Loucy (cell line): ENCODE data around the gene PTPRN2.

Experiments used
- H2AFZ ChIP-seq: fragments of 200-600 bp; sonication (generic); 2 replicates; pipeline ENCODE4 v1.6.0; 2016; ENCODE audit warnings: antibody characterized with exemption, mild to moderate bottlenecking, low read length, moderate library complexity
- H3F3A ChIP-seq: fragments of 200-600 bp; 2 replicates; pipeline ENCODE4 v1.6.0; 2016; ENCODE audit warnings: antibody characterized with exemption, low read depth, mild to moderate bottlenecking
- H3K27me3 ChIP-seq: fragments of 200-600 bp; sonication (generic); 2 replicates; pipeline ENCODE4 v1.6.1; 2014; ENCODE audit warnings: low read length, mild to moderate bottlenecking; ENCODE audit not compliant: insufficient read depth, poor library complexity, severe bottlenecking
- H3K36me3 ChIP-seq: fragments of 200-600 bp; sonication (generic); 2 replicates; pipeline ENCODE4 v1.6.1; 2016; ENCODE audit warnings: low read length; ENCODE audit not compliant: insufficient read depth
- H3K4me1 ChIP-seq: fragments of 200-600 bp; sonication (generic); 2 replicates; pipeline ENCODE4 v1.5.1; 2014; ENCODE audit warnings: low read length, mild to moderate bottlenecking; ENCODE audit not compliant: insufficient read depth, poor library complexity, severe bottlenecking
- H3K4me2 ChIP-seq: fragments of 200-600 bp; sonication (generic); 2 replicates; pipeline ENCODE4 v1.6.0; 2014; ENCODE audit warnings: antibody characterized with exemption, low read length, low read depth, mild to moderate bottlenecking; ENCODE audit not compliant: poor library complexity, severe bottlenecking
- H3K4me3 ChIP-seq: fragments of 200-600 bp; sonication (generic); 2 replicates; pipeline ENCODE4 v1.5.1; 2014; ENCODE audit warnings: low read length, mild to moderate bottlenecking, mixed read lengths; ENCODE audit not compliant: poor library complexity, severe bottlenecking
- H3K79me2 ChIP-seq: fragments of 200-600 bp; sonication (generic); 2 replicates; pipeline ENCODE4 v1.6.1; 2014; ENCODE audit warnings: low read length; ENCODE audit not compliant: insufficient read depth
- H3K9ac ChIP-seq: fragments of 200-600 bp; sonication (generic); 2 replicates; pipeline ENCODE4 v1.6.0; 2014; ENCODE audit warnings: mild to moderate bottlenecking, low read depth, low read length, moderate library complexity; ENCODE audit not compliant: poor library complexity, severe bottlenecking
- H3K9me2 ChIP-seq: fragments of 200-600 bp; sonication (generic); replicated peaks from 2 replicates; pipeline ENCODE4 v1.6.1; 2016; ENCODE audit warnings: low read depth, low read length, mixed read lengths
- H3K9me3 ChIP-seq: fragments of 200-600 bp; sonication (generic); 2 replicates; pipeline ENCODE4 v1.6.1; 2014; ENCODE audit warnings: mild to moderate bottlenecking, antibody characterized with exemption, low read length, low read depth; ENCODE audit not compliant: insufficient read depth
- H4K20me1 ChIP-seq: fragments of 200-600 bp; sonication (generic); 2 replicates; pipeline ENCODE4 v1.6.0; 2014; ENCODE audit warnings: antibody characterized with exemption, low read length, mild to moderate bottlenecking; ENCODE audit not compliant: insufficient read depth, poor library complexity, severe bottlenecking
- EZH2phosphoT487 ChIP-seq: fragments of 200-600 bp; IDR thresholded peaks from 2 replicates; pipeline ENCODE4 v1.6.1; 2018; ENCODE audit warnings: antibody characterized with exemption, mild to moderate bottlenecking, moderate library complexity, borderline replicate concordance
- TF ChIP-seq, protein P1 (sequence below): fragments of 200-600 bp; sonication (generic); conservative IDR thresholded peaks from 2 replicates; pipeline ENCODE4 v1.5.1; 2014; ENCODE audit warnings: mild to moderate bottlenecking, antibody characterized with exemption, low read length

Gene PTPRN2

DNA sequence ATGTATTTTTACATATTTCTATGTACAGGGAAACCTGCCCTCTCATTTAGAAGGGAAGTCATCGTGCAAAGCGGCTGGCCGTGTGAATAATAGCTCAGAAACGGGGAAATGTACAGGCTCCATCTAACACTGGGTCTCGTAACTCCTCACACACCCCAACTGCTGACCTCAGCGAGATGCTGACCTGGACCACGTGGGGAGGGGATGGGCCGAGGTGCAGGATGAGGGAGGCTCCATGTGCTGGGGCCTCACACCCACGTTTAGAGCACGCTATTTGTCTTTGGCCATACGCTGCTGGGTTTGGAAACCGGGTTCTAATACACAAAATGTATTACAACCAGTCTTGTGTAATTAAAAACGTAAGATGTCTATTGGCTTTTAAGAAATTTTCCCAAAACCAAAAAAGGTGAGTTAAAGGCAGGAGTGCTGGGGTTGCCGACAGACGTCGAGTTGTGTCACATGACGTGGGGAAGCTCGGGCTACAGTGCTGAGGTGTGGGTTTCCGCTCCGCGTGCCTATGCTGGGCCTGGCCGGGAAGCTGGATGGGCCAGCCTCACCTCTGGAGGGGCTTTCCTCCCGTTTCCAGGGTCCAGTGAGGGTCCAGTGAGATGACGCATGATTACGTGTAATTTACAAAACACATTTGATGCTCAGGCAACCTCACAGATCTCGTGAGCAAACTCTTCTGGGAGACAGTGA, 1035.2 kb downstream of the PTPRN2 start:
- Histone ChIP-seq H3K9me3 (no peaks in the 10 kb centered on the region; the same call in 1 of the 2 replicates), H3K79me2 (no peaks in the 10 kb centered on the region), H3K9ac (no peak overlapping the region), H3K9me2 (no peaks in the 10 kb centered on the region), H3K4me2 (no peak overlapping the region), H3K4me3 (no peak overlapping the region), H4K20me1 (no peaks in the 10 kb centered on the region), H2AFZ (no peak overlapping the region), H3K4me1 (no peaks in the 10 kb centered on the region), H3K36me3 (no peaks in the 10 kb centered on the region), H3K27me3 (no peaks in the 10 kb centered on the region), H3F3A (no peaks in the 10 kb centered on the region)
- TF ChIP-seq EZH2phosphoT487 = no peak
- TF ChIP-seq, protein P1, sequence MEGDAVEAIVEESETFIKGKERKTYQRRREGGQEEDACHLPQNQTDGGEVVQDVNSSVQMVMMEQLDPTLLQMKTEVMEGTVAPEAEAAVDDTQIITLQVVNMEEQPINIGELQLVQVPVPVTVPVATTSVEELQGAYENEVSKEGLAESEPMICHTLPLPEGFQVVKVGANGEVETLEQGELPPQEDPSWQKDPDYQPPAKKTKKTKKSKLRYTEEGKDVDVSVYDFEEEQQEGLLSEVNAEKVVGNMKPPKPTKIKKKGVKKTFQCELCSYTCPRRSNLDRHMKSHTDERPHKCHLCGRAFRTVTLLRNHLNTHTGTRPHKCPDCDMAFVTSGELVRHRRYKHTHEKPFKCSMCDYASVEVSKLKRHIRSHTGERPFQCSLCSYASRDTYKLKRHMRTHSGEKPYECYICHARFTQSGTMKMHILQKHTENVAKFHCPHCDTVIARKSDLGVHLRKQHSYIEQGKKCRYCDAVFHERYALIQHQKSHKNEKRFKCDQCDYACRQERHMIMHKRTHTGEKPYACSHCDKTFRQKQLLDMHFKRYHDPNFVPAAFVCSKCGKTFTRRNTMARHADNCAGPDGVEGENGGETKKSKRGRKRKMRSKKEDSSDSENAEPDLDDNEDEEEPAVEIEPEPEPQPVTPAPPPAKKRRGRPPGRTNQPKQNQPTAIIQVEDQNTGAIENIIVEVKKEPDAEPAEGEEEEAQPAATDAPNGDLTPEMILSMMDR = no peak

DNA sequence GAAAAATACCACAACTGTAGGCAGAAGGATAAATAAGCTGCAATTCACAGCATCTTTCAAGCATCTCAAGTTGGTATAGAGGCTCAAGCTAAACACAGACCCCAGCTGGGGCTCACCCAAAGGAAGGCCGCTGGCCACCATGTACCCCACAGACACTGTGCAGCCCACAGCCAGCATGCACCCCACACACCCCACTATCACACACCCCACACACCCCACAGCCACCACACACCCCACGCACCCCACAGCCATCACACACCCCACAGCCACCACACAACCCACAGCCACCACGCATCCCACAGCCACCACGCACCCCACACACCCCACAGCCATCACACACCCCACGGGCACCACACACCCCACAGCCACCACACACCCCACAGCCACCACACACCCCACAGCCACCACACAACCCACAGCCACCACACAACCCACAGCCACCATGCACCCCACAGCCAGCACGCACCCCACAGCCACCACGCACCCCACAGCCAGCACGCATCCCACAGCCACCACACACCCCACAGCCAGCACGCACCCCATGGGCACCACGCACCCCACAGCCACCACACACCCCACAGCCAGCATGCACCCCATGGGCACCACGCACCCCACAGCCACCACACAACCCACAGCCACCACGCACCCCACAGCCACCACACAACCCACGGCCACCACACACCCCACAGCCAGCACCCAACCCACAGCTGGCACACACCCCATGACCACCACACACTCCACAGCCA, 1036.1 kb downstream of the PTPRN2 start:
- H3K9ac ChIP-seq = no peak overlapping the region
- H3K4me1 ChIP-seq = no peaks in the 10 kb centered on the region
- no peak overlapping the region for H3K4me2 ChIP-seq

DNA sequence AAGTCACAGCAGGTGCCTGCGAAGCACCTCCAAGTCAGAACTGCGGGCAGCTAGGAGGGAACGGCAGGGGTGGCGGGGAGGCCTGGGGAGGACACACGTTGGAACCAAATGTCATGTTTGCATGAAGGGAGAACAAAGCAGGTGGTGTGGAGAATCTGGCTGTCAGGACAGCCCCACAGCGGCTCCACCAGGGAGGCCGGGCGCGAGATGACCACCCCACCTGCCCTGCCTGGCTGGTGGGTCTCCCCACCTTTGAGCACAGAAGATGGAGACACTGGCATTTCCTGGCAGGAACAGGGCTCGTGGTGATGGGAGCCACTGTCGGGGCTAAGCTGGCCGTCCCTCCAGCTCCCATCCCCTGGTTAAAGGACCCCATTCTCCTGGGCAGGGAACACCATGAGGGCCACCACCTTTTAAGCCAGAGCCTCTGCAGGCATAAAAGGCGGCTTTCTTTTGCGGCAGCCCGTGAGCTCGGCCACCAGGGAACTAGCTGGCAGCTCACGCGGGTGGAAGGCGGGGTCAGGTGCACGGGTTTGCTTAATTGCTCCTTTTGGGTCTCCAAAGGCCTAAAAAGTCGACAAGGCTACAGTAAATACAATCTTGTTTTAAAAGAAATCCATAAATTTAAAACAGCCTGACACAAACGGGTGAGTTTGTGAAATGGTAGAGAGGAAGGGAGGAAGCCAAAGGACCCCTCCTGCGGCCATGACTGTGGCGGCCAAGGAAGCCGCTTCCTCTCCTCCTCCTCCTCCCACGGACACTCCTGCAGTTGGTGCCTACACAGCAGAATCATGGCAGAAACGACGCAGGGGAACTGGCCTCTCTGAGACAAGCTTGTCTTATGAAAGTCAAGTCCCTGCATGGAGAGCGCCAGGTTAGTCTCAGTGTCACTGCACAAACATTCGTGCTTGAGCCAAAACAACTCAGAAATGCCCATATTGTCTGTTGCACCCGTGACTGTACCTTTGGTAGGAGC, 1037.0 kb downstream of the PTPRN2 start:
- H3K36me3 ChIP-seq = no peaks in the 10 kb centered on the region
- H2AFZ ChIP-seq = no peak overlapping the region
- no peak overlapping the region for H3K9ac ChIP-seq
- no peaks in the 10 kb centered on the region for H3K79me2 ChIP-seq
- TF ChIP-seq EZH2phosphoT487 = no peak
- H3K4me3 ChIP-seq = no peak overlapping the region
- no peaks in the 10 kb centered on the region for H4K20me1 ChIP-seq
- H3K9me2 ChIP-seq = no peaks in the 10 kb centered on the region
- H3K4me2 ChIP-seq = no peak overlapping the region
- no peaks in the 10 kb centered on the region for H3K27me3 ChIP-seq
- no peaks in the 10 kb centered on the region for H3K9me3 ChIP-seq
- H3K4me1 ChIP-seq = no peaks in the 10 kb centered on the region
- H3F3A ChIP-seq = no peaks in the 10 kb centered on the region

More for the DNA sequence above, 1036.1 kb downstream of the PTPRN2 start:
- no peaks in the 10 kb centered on the region for H3K79me2 ChIP-seq
- H3K4me3 ChIP-seq = no peak overlapping the region
- H3K27me3 ChIP-seq = no peaks in the 10 kb centered on the region
- no peaks in the 10 kb centered on the region for H3K36me3 ChIP-seq
- no peak overlapping the region for H2AFZ ChIP-seq
- H3F3A ChIP-seq = no peaks in the 10 kb centered on the region
- no peaks in the 10 kb centered on the region for H4K20me1 ChIP-seq
- no peaks in the 10 kb centered on the region for H3K9me2 ChIP-seq
- TF ChIP-seq, protein P1 = no peak
- TF ChIP-seq EZH2phosphoT487 = no peak
- H3K9me3 ChIP-seq = no peaks in the 10 kb centered on the region; the same call in 1 of the 2 replicates
